Ishikawa (cell line): Measurements from ENCODE around the gene PISD.

Experiments
- CEBPB ChIP-seq: IDR thresholded peaks from 2 replicates; pipeline ENCODE4 v1.6.1; 2012
- CREB1 ChIP-seq: IDR thresholded peaks from 2 replicates; pipeline ENCODE4 v1.6.1; 2012; ENCODE audit warnings: low read depth
- EGR1 ChIP-seq: IDR thresholded peaks from 2 replicates; pipeline ENCODE4 v1.6.1; 2012
- EP300 ChIP-seq: IDR thresholded peaks from 2 replicates; pipeline ENCODE4 v1.6.1; 2012; ENCODE audit warnings: borderline replicate concordance
- FOXM1 ChIP-seq: IDR thresholded peaks from 2 replicates; pipeline ENCODE4 v1.6.1; 2012; ENCODE audit warnings: low read depth, borderline replicate concordance
- NFIC ChIP-seq: IDR thresholded peaks from 2 replicates; pipeline ENCODE4 v1.6.1; 2012
- RAD21 ChIP-seq: IDR thresholded peaks from 2 replicates; pipeline ENCODE4 v1.6.1; 2012; ENCODE audit warnings: low read depth
- TAF1 ChIP-seq: IDR thresholded peaks from 2 replicates; pipeline ENCODE4 v1.6.1; 2012; ENCODE audit warnings: low read depth, mild to moderate bottlenecking
- TCF12 ChIP-seq: IDR thresholded peaks from 2 replicates; pipeline ENCODE4 v1.6.1; 2012; ENCODE audit warnings: low read depth
- TEAD4 ChIP-seq: IDR thresholded peaks from 2 replicates; pipeline ENCODE4 v1.6.1; 2012
- YY1 ChIP-seq: IDR thresholded peaks from 2 replicates; pipeline ENCODE4 v1.6.1; 2012; ENCODE audit warnings: low read depth
- ZBTB7A ChIP-seq: IDR thresholded peaks from 2 replicates; pipeline ENCODE4 v1.6.1; 2012; ENCODE audit warnings: low read depth
- TF ChIP-seq, protein P1 (sequence below): IDR thresholded peaks from 2 replicates; pipeline ENCODE4 v1.6.1; 2012; ENCODE audit warnings: low read depth, mild to moderate bottlenecking
- TF ChIP-seq, protein P2 (sequence below): IDR thresholded peaks from 2 replicates; pipeline ENCODE4 v1.6.1; 2012
- TF ChIP-seq, protein P3 (sequence below): IDR thresholded peaks from 2 replicates; pipeline ENCODE4 v1.6.1; 2012

PISD gene

DNA sequence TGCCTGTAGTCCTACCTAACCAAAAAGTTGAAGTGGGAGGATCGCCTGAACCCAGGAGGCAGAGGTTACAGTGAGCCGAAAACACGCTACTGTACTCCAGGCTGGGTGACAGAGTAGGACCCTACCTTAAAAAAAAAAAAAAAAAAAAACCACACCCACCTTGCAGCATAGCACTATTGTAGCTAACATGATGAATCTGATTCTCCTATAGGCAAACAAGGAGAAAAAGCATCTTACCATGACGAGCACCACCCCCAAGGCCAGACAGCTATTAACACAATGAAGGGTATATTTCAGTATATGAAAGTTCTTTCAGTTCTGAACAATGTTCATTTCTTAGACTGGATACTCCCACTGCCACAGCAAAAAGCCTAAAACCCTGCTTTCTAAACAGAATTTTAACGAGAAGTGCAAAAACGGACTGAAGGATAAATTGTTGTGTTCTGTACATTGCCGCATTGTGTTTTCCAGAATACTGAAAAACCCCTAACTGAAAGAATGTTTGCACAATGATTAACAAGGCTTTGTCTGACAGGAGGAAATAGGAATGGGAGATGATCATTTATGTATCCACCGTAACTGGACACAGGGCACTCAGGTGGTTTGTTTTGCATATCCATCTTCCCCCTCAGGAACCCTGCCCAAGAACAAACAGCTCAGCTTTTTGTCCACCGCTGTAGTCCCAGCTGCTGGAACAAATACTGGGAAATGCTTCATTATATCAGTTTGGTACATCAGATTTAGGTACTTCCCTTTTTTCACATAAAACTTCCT lies 8.9 kb downstream of the PISD start:
- TF ChIP-seq YY1 (no peak), TEAD4 (no peak), NFIC (no peak), EGR1 (no peak), FOXM1 (no peak), TAF1 (no peak), ZBTB7A (no peak), EP300 (no peak), CREB1 (no peak), CEBPB (no peak), TCF12 (no peak), RAD21 (no peak)
- TF ChIP-seq, protein P1, sequence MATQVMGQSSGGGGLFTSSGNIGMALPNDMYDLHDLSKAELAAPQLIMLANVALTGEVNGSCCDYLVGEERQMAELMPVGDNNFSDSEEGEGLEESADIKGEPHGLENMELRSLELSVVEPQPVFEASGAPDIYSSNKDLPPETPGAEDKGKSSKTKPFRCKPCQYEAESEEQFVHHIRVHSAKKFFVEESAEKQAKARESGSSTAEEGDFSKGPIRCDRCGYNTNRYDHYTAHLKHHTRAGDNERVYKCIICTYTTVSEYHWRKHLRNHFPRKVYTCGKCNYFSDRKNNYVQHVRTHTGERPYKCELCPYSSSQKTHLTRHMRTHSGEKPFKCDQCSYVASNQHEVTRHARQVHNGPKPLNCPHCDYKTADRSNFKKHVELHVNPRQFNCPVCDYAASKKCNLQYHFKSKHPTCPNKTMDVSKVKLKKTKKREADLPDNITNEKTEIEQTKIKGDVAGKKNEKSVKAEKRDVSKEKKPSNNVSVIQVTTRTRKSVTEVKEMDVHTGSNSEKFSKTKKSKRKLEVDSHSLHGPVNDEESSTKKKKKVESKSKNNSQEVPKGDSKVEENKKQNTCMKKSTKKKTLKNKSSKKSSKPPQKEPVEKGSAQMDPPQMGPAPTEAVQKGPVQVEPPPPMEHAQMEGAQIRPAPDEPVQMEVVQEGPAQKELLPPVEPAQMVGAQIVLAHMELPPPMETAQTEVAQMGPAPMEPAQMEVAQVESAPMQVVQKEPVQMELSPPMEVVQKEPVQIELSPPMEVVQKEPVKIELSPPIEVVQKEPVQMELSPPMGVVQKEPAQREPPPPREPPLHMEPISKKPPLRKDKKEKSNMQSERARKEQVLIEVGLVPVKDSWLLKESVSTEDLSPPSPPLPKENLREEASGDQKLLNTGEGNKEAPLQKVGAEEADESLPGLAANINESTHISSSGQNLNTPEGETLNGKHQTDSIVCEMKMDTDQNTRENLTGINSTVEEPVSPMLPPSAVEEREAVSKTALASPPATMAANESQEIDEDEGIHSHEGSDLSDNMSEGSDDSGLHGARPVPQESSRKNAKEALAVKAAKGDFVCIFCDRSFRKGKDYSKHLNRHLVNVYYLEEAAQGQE = no peak
- TF ChIP-seq, protein P2, sequence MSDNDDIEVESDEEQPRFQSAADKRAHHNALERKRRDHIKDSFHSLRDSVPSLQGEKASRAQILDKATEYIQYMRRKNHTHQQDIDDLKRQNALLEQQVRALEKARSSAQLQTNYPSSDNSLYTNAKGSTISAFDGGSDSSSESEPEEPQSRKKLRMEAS = no peak
- TF ChIP-seq, protein P3, sequence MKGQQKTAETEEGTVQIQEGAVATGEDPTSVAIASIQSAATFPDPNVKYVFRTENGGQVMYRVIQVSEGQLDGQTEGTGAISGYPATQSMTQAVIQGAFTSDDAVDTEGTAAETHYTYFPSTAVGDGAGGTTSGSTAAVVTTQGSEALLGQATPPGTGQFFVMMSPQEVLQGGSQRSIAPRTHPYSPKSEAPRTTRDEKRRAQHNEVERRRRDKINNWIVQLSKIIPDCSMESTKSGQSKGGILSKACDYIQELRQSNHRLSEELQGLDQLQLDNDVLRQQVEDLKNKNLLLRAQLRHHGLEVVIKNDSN = no peak

DNA sequence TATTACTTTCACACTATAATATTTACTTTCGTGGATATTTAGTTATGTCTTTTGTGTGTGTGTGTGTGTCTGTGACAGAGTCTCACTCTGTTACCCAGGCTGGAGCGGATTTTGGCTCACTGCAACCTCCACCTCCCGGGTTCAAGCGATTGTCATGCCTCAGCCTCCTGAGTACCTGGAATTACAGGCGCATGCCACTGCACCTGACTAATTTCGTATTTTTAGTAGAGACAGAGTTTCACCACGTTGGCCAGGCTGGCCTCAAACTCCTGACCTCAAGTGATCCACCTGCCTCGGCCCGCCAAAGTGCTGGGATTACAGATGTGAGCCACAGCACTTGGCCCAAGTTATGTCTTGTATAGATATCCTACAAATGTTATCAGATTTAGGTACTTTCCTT lies 9.9 kb downstream of the PISD start:
- no peak for TF ChIP-seq EGR1

DNA sequence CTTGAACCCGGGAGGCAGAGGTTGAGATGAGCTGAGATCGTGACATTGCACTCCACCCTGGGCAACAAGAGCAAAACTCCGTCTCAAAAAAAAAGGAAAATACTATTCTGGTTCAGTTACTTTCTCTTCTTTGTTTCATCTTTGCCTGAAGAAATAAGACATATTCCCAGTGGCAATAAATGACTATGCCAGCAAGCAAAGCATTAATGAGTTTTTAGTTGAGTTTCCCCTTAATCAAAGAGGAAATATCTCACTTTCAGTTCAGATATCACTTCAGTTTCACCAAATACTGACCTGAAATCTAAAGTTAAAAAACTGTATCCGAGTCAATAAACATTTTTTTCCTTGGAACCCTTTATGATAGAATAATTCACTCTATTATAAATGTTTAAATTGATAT lies 10.4 kb downstream of the PISD start:
- TF ChIP-seq FOXM1 (no peak), TCF12 (no peak), ZBTB7A (no peak), YY1 (no peak), EP300 (no peak), RAD21 (no peak), CEBPB (no peak), TAF1 (no peak)

DNA sequence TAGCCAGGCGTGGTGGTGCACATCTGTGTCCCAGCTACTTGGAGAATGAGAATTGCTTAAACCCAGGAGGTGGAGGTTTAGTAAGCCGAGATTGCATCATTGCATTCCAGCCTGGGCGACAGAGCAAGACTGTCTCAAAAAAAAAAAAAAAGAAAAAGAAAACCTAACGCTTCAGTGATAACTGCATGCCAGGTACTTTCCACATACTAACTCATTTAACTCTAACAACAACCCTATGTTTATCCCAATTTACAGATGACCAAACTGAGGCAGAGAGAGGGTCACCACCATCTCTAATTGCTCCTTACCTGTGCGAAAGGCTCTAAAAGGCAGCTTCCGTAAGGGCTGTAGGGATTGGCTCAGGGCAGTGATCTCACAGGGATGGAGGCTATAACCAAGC lies 11.6 kb downstream of the PISD start:
- no peak for TF ChIP-seq RAD21
- TF ChIP-seq TCF12 = peak; percentile 88
- no peak for TF ChIP-seq CREB1
- TF ChIP-seq EP300 = peak; percentile 83
- TF ChIP-seq EGR1 = no peak
- TF ChIP-seq, protein P1 = no peak
- no peak for TF ChIP-seq YY1
- no peak for TF ChIP-seq ZBTB7A
- TF ChIP-seq, protein P2 = peak; percentile 36; the same call in 1 of the 2 replicates
- TF ChIP-seq TAF1 = no peak
- no peak for TF ChIP-seq NFIC
- TF ChIP-seq FOXM1 = no peak; the same call in 1 of the 2 replicates
- TF ChIP-seq CEBPB = peak; percentile 99
- TF ChIP-seq, protein P3 = no peak
- TF ChIP-seq TEAD4 = peak; percentile 96

DNA sequence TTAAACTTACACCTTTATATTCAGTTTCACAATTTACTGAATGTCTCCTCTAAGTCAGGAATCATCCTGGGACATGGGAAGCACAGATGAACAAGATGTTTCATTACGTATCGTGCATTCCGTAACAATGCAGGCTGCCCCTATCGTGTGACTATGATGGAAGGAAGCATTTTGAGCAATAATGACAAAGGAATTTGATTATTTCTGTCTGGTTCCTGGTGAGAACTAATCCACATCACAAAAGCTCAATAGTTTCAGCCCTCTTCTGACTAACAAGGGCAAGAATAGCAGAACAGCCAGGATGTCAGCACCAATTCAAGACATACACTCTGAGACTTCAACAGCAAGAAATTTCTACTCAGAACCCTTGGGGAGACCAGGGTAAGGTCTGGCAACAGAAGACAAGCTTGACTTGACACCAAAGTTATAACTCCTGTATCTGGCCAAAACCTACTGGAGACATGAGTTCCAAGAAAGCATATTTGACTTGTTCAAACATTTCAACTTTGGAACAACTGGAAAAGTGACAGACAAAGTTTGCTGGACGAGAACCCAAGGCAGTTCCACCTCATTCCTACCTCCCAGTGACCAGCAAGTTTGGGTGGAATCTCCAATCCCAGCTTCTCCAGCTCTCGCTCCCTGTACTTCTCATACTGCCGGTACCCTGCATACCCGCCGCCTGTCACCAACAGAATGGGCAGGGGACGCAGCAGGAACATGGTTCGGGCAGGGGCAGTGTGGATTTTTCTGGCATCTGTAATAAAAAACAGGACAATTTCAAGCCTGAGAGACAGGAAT lies 14.3 kb downstream of the PISD start:
- no peak for TF ChIP-seq YY1

DNA sequence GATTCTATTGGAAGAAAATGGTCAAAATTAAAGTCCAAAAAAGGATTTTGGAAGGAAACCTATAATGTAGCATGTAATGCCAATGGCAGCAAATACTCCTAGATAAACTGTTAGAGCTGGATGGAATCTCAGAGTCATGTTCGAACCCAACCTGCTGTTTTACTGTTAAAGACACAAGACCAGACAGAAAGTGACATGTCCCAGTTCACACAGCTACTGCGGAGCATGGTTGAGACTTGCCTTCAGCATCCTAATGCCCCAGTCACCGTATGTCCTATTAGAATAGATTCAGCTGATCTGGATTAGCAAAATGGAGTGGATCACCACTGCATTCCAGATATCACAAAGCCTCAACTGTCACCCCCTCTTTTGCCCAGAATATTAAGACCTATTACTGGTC lies 14.9 kb downstream of the PISD start:
- TF ChIP-seq EP300 (no peak), RAD21 (no peak), NFIC (no peak), ZBTB7A (no peak), TAF1 (no peak), FOXM1 (no peak), TCF12 (no peak), YY1 (no peak), EGR1 (no peak), TEAD4 (no peak)
- TF ChIP-seq, protein P3 = no peak
- TF ChIP-seq, protein P2 = no peak
- TF ChIP-seq, protein P1 = no peak
